ENCODE results near the gene FGF14.
"Not testable (repeated sequence)": the region's sequence is repeated elsewhere in the genome, so short reads cannot be mapped to it uniquely, and the experiment has no call there.

The FGF14 gene

DNA sequence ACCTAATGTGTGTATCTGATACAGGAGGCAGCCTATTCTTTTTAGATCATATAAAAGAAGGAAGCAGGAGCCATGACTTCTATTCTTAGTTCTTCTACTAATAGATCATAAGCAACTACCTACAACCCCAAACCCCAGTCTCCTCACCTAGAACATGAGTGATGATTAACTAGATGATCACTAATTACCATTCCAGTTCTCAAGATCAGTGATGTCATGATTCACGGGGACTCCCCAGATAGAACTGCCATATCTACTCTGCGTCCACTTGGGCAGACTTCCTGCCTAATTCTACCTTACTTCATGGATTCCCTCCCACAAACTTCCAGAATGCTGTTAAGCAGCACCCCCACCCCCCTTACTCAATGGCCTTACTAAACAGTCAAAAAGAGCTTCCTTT lies 380.1 kb downstream of the FGF14 start:
- no peak overlapping the region for H3K4me3 ChIP-seq (ENCODE audit: low read depth, low read length)
- no peaks in the 10 kb centered on the region for H3K36me3 ChIP-seq (ENCODE audit: insufficient read depth, low read length)
- H2AFZ ChIP-seq (ENCODE audit: low read length, unreplicated experiment) = no peak overlapping the region
- no peaks in the 10 kb centered on the region for H3K27me3 ChIP-seq (ENCODE audit: insufficient read depth, low read length)
- H3K27ac ChIP-seq (ENCODE audit: low read depth, low read length) = no peak overlapping the region
- peaks cover 15% of the 10 kb centered on the region for H3K4me1 ChIP-seq (ENCODE audit: control insufficient read depth, insufficient read depth, low read length, unreplicated experiment)
- no peaks in the 10 kb centered on the region for H3K79me2 ChIP-seq (ENCODE audit: control insufficient read depth, insufficient read depth, low read length, unreplicated experiment)

DNA sequence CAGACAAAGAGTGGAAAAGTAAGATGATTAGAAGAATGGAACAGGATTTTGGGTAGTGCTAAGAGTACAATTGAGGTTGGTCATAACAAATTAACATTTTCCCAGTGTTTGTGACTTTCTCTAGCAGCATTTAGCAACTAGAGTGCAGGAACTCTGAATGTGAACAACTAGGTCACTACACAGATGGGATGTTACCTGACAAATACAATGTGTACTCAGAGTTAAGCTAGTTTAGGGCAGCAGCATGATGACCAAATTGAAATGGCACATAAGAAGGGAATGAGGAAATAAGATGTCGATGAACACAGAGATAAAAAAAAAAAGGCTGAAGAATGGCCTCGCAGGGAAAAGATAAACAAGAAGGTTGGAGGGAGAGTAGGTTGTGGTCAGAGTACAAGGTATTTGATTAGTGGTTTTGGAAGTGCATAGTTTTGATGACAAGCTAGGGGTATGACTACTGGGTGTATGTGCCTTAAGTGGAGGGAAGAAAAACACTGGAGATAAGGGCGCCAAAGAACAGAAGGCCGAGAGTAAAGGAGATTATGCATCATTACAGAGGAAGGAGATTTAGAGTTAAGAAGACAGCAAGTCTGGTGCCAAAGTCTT lies 381.1 kb downstream of the FGF14 start:
- Histone ChIP-seq H2AFZ (ENCODE audit: low read length, unreplicated experiment) (peak overlapping the region; percentile 23), H3K4me3 (ENCODE audit: low read depth, low read length) (no peak overlapping the region), H3K36me3 (ENCODE audit: insufficient read depth, low read length) (no peaks in the 10 kb centered on the region), H3K27me3 (ENCODE audit: insufficient read depth, low read length) (no peaks in the 10 kb centered on the region), H3K27ac (ENCODE audit: low read depth, low read length) (0 out of 2 replicates have a peak overlapping the region, but pooled peaks have one; percentile 11), H3K79me2 (ENCODE audit: control insufficient read depth, insufficient read depth, low read length, unreplicated experiment) (no peaks in the 10 kb centered on the region), H3K4me1 (ENCODE audit: control insufficient read depth, insufficient read depth, low read length, unreplicated experiment) (peaks cover 12% of the 10 kb centered on the region)

DNA sequence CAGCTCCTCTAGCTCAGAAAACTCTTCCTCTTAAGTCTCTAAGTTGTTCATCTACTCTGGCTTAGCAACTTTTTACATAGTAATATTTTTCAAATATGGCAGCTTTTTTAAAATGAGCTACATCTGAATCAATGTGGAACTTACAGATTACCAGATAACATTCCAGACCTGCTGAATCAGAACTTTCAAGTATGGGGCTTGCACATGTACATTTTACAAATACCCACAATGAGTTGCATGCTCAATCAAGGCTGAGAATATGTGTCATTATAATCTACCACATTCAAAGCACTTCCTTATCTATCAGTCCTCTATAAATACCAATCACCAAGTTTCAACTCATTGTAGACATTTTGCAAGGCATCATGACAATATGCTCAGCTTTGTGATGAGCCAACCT lies 383.1 kb downstream of the FGF14 start:
- peaks cover 12% of the 10 kb centered on the region for H3K4me1 ChIP-seq (ENCODE audit: control insufficient read depth, insufficient read depth, low read length, unreplicated experiment)
- no peaks in the 10 kb centered on the region for H3K79me2 ChIP-seq (ENCODE audit: control insufficient read depth, insufficient read depth, low read length, unreplicated experiment)
- H3K4me3 ChIP-seq (ENCODE audit: low read depth, low read length) = no peak overlapping the region
- no peak overlapping the region for H2AFZ ChIP-seq (ENCODE audit: low read length, unreplicated experiment)
- no peaks in the 10 kb centered on the region for H3K27me3 ChIP-seq (ENCODE audit: insufficient read depth, low read length)
- no peaks in the 10 kb centered on the region for H3K36me3 ChIP-seq (ENCODE audit: insufficient read depth, low read length)
- no peak overlapping the region for H3K27ac ChIP-seq (ENCODE audit: low read depth, low read length)

DNA sequence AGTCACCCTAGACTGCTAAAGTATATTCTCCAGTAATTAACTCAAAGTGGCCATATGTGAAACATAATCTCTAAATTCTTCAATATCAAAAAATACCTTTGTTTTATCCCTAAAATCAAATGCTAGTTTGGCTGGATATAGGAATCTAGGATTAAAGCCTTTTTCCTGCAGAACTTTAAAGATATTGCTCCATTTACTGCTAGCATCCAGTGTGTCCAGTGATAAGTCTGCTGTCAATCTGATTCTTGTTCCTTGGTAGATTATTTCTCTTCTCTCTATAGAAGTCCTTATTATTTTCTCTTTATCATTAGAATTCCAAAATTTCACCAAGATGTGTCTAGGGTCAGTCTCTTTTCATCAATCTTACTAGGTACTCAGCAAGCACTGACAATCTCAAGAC lies 384.6 kb downstream of the FGF14 start:
- Histone ChIP-seq H3K4me1 (ENCODE audit: control insufficient read depth, insufficient read depth, low read length, unreplicated experiment) (peaks cover 12% of the 10 kb centered on the region), H3K79me2 (ENCODE audit: control insufficient read depth, insufficient read depth, low read length, unreplicated experiment) (no peaks in the 10 kb centered on the region), H3K27ac (ENCODE audit: low read depth, low read length) (no peak overlapping the region), H3K27me3 (ENCODE audit: insufficient read depth, low read length) (no peaks in the 10 kb centered on the region), H3K4me3 (ENCODE audit: low read depth, low read length) (no peak overlapping the region), H2AFZ (ENCODE audit: low read length, unreplicated experiment) (no peak overlapping the region), H3K36me3 (ENCODE audit: insufficient read depth, low read length) (no peaks in the 10 kb centered on the region)

DNA sequence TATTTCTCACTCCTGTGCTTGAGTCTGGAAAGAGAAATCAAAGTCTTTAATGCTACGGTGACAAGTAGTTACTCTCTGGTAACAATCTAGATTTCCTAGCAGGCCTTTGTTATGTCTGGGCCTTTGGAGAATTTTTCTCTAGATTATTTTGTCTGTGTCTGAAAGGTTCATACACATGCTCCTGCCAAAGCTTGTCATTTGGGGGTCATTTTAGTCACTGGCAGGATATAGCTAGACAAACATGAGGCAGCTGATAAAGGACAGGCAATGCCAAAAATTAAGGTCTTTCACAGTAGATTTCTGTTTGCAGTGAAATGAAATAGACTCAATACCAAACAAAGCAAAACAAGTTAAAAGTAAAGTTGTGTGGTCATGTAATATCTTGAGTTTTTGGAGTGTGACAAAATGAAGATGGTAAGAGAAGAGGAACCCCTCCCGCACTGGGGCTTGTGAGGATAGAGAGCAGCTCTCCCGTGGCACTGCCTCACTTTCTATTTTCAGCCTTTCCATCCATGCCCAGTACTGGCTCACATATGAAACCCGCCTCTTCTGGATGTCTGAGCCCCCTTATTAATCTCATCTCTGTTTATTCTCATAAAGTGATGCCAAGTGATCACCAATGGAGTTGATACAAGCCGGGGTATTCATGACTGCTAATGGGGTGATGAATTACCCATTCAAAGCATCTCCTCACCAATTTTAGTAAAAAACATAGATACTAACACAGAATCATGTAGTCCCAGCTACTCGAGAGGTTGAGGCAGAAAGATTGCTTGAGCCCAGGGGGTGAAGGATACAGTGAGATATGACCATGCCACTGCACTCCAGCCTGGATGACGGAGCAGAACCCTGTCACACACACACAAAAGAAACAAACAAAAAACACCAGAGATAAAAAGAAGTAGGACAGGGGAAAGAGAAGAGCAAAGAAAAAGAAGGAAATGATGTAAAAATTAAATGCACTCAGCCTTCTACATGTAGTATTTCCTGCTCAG lies 389.3 kb downstream of the FGF14 start:
- Histone ChIP-seq H3K4me1 (ENCODE audit: control insufficient read depth, insufficient read depth, low read length, unreplicated experiment) (no peaks in the 10 kb centered on the region), H3K27ac (ENCODE audit: low read depth, low read length) (no peak overlapping the region), H3K27me3 (ENCODE audit: insufficient read depth, low read length) (no peaks in the 10 kb centered on the region), H3K79me2 (ENCODE audit: control insufficient read depth, insufficient read depth, low read length, unreplicated experiment) (no peaks in the 10 kb centered on the region), H3K4me3 (ENCODE audit: low read depth, low read length) (no peak overlapping the region), H3K36me3 (ENCODE audit: insufficient read depth, low read length) (no peaks in the 10 kb centered on the region), H2AFZ (ENCODE audit: low read length, unreplicated experiment) (no peak overlapping the region)

DNA sequence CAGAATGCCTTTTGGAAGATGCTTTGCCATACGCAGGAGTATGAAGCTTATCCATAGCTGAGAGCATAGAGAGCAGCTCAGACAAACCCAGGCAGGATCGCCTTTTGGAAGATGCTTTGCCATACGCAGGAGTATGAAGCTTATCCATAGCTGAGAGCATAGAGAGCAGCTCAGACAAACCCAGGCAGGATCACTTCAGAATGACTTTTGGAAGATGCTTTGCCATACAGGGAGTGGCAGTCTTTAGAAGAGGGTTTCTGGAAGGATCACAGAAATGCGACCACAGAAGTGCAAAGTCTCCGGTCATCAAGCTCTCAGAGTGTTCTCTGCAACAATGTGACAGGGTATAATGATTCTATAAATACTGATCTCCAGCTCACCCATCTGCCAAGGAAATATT lies 390.4 kb downstream of the FGF14 start:
- H3K27ac ChIP-seq (ENCODE audit: low read depth, low read length); H3K4me3 ChIP-seq (ENCODE audit: low read depth, low read length); H3K36me3 ChIP-seq (ENCODE audit: insufficient read depth, low read length); H3K4me1 ChIP-seq (ENCODE audit: control insufficient read depth, insufficient read depth, low read length, unreplicated experiment); H2AFZ ChIP-seq (ENCODE audit: low read length, unreplicated experiment); H3K27me3 ChIP-seq (ENCODE audit: insufficient read depth, low read length); H3K79me2 ChIP-seq (ENCODE audit: control insufficient read depth, insufficient read depth, low read length, unreplicated experiment): not testable (repeated sequence)

DNA sequence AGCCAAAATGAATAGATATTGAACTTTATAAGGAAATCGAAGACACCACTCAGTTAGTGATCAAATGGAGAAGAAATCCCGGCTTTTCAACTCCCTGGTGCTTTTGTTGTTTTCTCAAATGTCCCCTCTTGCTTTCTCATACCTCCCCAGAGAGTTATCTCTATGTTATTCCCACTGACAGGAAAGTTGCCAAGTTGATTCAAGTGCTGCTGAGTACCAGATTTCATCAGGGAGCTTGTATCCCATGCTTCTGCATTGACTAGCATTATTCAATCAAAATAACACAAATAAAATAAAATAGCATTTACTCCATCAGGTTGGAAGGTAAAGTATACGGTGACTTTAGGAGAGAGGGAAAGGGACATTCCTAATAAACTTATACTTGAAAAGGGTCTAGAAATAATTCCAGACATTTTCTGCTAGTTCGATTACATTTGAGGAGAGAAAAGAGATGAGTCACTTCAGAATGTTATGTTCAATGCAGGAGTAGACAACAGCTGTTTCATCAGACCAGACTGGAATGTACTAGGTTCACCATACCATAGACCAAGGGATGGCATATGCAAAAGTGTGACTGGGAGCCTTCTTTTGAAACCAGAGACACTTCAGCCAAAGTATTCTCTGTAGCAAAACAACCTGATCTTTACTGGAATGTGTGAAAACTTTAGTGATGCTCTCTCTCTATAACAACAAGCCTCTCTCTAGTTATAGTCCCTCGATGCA lies 397.8 kb downstream of the FGF14 start:
- Histone ChIP-seq H3K36me3 (ENCODE audit: insufficient read depth, low read length) (no peaks in the 10 kb centered on the region), H3K27ac (ENCODE audit: low read depth, low read length) (peak overlapping the region; percentile 49), H3K4me3 (ENCODE audit: low read depth, low read length) (no peak overlapping the region), H3K4me1 (ENCODE audit: control insufficient read depth, insufficient read depth, low read length, unreplicated experiment) (peaks cover 21% of the 10 kb centered on the region), H3K27me3 (ENCODE audit: insufficient read depth, low read length) (no peaks in the 10 kb centered on the region), H3K79me2 (ENCODE audit: control insufficient read depth, insufficient read depth, low read length, unreplicated experiment) (no peaks in the 10 kb centered on the region), H2AFZ (ENCODE audit: low read length, unreplicated experiment) (no peak overlapping the region)

DNA sequence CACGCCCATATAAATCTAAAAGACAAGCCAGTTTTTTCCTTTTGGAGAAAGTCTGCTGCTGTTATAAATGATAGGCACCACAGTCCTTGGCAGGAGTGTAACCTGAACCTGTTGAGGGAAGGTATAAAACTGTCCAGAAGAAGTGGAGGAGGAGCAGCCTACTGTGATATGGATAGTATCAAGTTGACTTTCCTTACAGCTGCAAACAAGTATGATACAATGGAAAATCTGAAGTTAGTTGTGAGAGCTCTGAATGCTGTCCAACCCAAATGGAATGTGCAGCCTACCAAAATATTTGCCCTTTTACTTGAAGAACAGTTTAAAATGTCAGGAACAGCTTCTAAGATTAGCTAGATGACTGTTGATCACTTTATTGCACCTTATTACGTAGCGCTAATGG lies 399.6 kb downstream of the FGF14 start:
- peaks cover 21% of the 10 kb centered on the region for H3K4me1 ChIP-seq (ENCODE audit: control insufficient read depth, insufficient read depth, low read length, unreplicated experiment)
- H3K27me3 ChIP-seq (ENCODE audit: insufficient read depth, low read length) = no peaks in the 10 kb centered on the region

DNA sequence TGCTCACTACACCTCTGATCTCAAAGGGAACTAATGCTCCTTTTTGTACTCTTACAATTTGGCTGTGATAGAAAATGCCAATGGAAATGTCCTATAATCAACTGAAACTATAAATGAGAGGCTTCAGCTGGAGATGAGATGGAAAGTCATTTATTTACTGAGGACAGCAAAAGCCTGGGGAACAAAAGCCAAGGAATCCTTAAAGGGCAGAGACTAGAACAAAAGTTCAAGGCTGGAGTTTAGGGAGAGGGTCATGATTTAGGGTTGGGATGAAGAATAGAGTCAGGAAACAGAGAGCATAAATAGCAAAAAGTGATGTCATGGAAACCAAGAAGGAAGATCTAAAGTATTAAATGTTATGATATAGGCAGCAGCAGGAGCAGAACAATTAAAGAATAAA lies 401.1 kb downstream of the FGF14 start:
- Histone ChIP-seq H3K27ac (ENCODE audit: low read depth, low read length) (no peak overlapping the region), H3K36me3 (ENCODE audit: insufficient read depth, low read length) (no peaks in the 10 kb centered on the region), H2AFZ (ENCODE audit: low read length, unreplicated experiment) (no peak overlapping the region), H3K4me1 (ENCODE audit: control insufficient read depth, insufficient read depth, low read length, unreplicated experiment) (peaks cover 18% of the 10 kb centered on the region), H3K27me3 (ENCODE audit: insufficient read depth, low read length) (no peaks in the 10 kb centered on the region), H3K4me3 (ENCODE audit: low read depth, low read length) (no peak overlapping the region), H3K79me2 (ENCODE audit: control insufficient read depth, insufficient read depth, low read length, unreplicated experiment) (no peaks in the 10 kb centered on the region)

More for the DNA sequence above, 399.6 kb downstream of the FGF14 start:
- Histone ChIP-seq H2AFZ (ENCODE audit: low read length, unreplicated experiment) (no peak overlapping the region), H3K79me2 (ENCODE audit: control insufficient read depth, insufficient read depth, low read length, unreplicated experiment) (no peaks in the 10 kb centered on the region), H3K36me3 (ENCODE audit: insufficient read depth, low read length) (no peaks in the 10 kb centered on the region), H3K27ac (ENCODE audit: low read depth, low read length) (no peak overlapping the region), H3K4me3 (ENCODE audit: low read depth, low read length) (no peak overlapping the region)

DNA sequence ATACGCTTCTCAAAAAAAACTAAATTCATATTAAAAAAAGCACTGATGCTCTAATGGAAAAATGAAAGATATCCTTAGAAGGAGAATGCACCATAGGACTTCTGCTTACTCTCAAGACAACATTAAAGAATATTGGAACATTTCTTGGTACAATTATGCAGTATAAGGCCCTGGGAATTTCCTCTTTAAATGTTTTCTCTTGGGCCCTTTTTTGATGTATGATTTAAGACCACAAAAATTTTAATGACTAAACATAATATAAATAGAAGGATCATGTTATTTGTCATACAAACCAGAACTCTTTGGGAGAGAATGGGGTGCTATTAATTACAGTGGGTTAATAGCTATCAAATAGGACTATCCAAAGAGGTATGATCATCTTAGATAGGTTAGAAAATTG lies 403.7 kb downstream of the FGF14 start:
- Histone ChIP-seq H3K36me3 (ENCODE audit: insufficient read depth, low read length) (no peaks in the 10 kb centered on the region), H3K27ac (ENCODE audit: low read depth, low read length) (no peak overlapping the region), H3K79me2 (ENCODE audit: control insufficient read depth, insufficient read depth, low read length, unreplicated experiment) (no peaks in the 10 kb centered on the region), H2AFZ (ENCODE audit: low read length, unreplicated experiment) (no peak overlapping the region), H3K4me3 (ENCODE audit: low read depth, low read length) (no peak overlapping the region), H3K27me3 (ENCODE audit: insufficient read depth, low read length) (no peaks in the 10 kb centered on the region), H3K4me1 (ENCODE audit: control insufficient read depth, insufficient read depth, low read length, unreplicated experiment) (peaks cover 8% of the 10 kb centered on the region)
